HepG2 (cell line): ENCODE measurements around the gene IRF7. TPM values are rescaled to one million over a fixed set of nuclear protein-coding genes. Genes with fewer than 3 reads are reported as not detected.

Experiments used
- ATAC-seq: fragments of 200-7000 bp; cut with Tn5 transposase; 3 replicates; pipeline ENCODE4 v1.9.1; 2020; ENCODE audit warnings: mild to moderate bottlenecking, moderate library complexity
- BruUV-seq: library from RNA; stranded (reverse); fragments of 400-500 nt; replicated peaks from 2 replicates; lab custom pipeline; 2021; lab: Mats Ljungman, UMichigan
- CTCF ChIA-PET: fragments of 300-600 bp; formaldehyde crosslinking; extraction: SDS; loops from one replicate; lab custom pipeline; 2021; ENCODE audit warnings: low total read pairs, inconsistent platforms, low intra/inter-chr PET ratio; lab: Yijun Ruan, JAX
- POLR2A ChIA-PET: fragments of 350-600 bp; sonication (Branson Sonifier 250); formaldehyde crosslinking; loops from one replicate; lab custom pipeline; 2020; ENCODE audit warnings: antibody characterized with exemption, inconsistent platforms; lab: Yijun Ruan, JAX
- DNase-seq: peaks from one replicate; pipeline ENCODE4 v3.0.0-alpha.2; 2015; ENCODE audit warnings: low spot score
- FAIRE-seq: peaks from 3 replicates; lab custom pipeline; 2011; peaks lifted over from hg19 to GRCh38; lab: Jason Lieb, UNC
- H2AFZ ChIP-seq: one replicate; pipeline ENCODE4 v1.6.1; 2011; ENCODE audit warnings: low read length, inconsistent platforms
- H3K27ac ChIP-seq: fragments of 300-600 bp; 3 replicates; pipeline ENCODE4 v1.8.0; 2011; ENCODE audit warnings: mixed run types, mild to moderate bottlenecking, mixed read lengths, low read length, inconsistent platforms; ENCODE audit not compliant: insufficient read depth; ENCODE audit errors: extremely low read length
- H3K27me3 ChIP-seq, 2 experiments: fragments of 200-600 bp in 1 of 2; 2 replicates in 1 of 2; 3 replicates in 1 of 2; pipeline versions ENCODE4 v1.6.0 to v1.8.0; 2011; ENCODE audit warnings: low read length in 2 of 2, mild to moderate bottlenecking in 2 of 2, moderate library complexity in 2 of 2, inconsistent platforms in 1 of 2; ENCODE audit not compliant: insufficient read depth in 2 of 2, control insufficient read depth in 1 of 2
- H3K36me3 ChIP-seq, 2 experiments: fragments of 200-600 bp in 1 of 2; replicated peaks in 1 of 2; 2 replicates in 1 of 2; 3 replicates in 1 of 2; pipeline versions ENCODE4 v1.5.1 to v1.8.0; 2011; ENCODE audit warnings: low read length in 2 of 2, inconsistent platforms in 1 of 2; ENCODE audit not compliant: insufficient read depth in 2 of 2, control insufficient read depth in 1 of 2
- H3K4me1 ChIP-seq: 2 replicates; pipeline ENCODE4 v1.5.1; 2012; ENCODE audit warnings: low read length, inconsistent platforms; ENCODE audit not compliant: insufficient read depth
- H3K4me2 ChIP-seq: 2 replicates; pipeline ENCODE4 v1.6.0; 2011; ENCODE audit warnings: low read depth, low read length, inconsistent platforms
- H3K4me3 ChIP-seq, 3 experiments: fragments of 200-600 bp in 1 of 3; sonication (generic), shearing (Covaris generic) in 1 of 3; replicated peaks in 1 of 3; 2 replicates each; pipeline ENCODE4 v1.5.1; 2011 to 2016; ENCODE audit warnings: low read length in 3 of 3, inconsistent platforms in 2 of 3, low read depth in 2 of 3, mild to moderate bottlenecking in 2 of 3, control low read depth in 1 of 3, mixed read lengths in 1 of 3; ENCODE audit not compliant: insufficient read depth in 1 of 3
- H3K79me2 ChIP-seq: one replicate; pipeline ENCODE4 v1.6.1; 2011; ENCODE audit warnings: low read length, inconsistent platforms; ENCODE audit not compliant: insufficient read depth
- H3K9ac ChIP-seq: 2 replicates; pipeline ENCODE4 v1.6.0; 2011; ENCODE audit warnings: mild to moderate bottlenecking, low read depth, low read length, inconsistent platforms; ENCODE audit not compliant: insufficient read depth
- H3K9me3 ChIP-seq: 2 replicates; pipeline ENCODE4 v1.5.1; 2012; ENCODE audit warnings: mild to moderate bottlenecking, low read length
- H4K20me1 ChIP-seq: 2 replicates; pipeline ENCODE4 v1.6.0; 2011; ENCODE audit warnings: inconsistent platforms, mild to moderate bottlenecking, low read length, moderate library complexity; ENCODE audit not compliant: insufficient read depth
- ATRX ChIP-seq: sonication (generic); formaldehyde crosslinking; IDR thresholded peaks from 2 replicates; pipeline ENCODE4 v1.4.0; 2020; ENCODE audit warnings: missing genetic modification reagents, borderline replicate concordance
- CENPBD1 ChIP-seq: sonication (generic); formaldehyde crosslinking; IDR thresholded peaks from 2 replicates; pipeline ENCODE4 v1.8.0; 2022; ENCODE audit warnings: missing genetic modification reagents, low read depth, mild to moderate bottlenecking, borderline replicate concordance
- E2F2 ChIP-seq: sonication (generic); formaldehyde crosslinking; IDR thresholded peaks from 2 replicates; pipeline ENCODE4 v1.4.0; 2020; ENCODE audit warnings: missing genetic modification reagents, borderline replicate concordance
- GPN1 ChIP-seq: sonication (generic); formaldehyde crosslinking; IDR thresholded peaks from 2 replicates; pipeline ENCODE4 v1.5.1; 2020; ENCODE audit warnings: missing genetic modification reagents, borderline replicate concordance
- HIC2 ChIP-seq: sonication (generic); formaldehyde crosslinking; IDR thresholded peaks from 2 replicates; pipeline ENCODE4 v1.9.0; 2022; ENCODE audit warnings: low read depth, missing genetic modification reagents
- HNRNPH1 ChIP-seq: fragments of 200-400 bp; formaldehyde crosslinking; optimal IDR thresholded peaks from 2 replicates; pipeline ENCODE3; 2017; ENCODE audit warnings: mild to moderate bottlenecking, low read depth, low read length
- KDM4B ChIP-seq: sonication (generic); formaldehyde crosslinking; IDR thresholded peaks from 2 replicates; pipeline ENCODE4 v1.4.0; 2020; ENCODE audit warnings: missing genetic modification reagents
- PAWR ChIP-seq: sonication (generic); formaldehyde crosslinking; IDR thresholded peaks from 2 replicates; pipeline ENCODE4 v1.4.0; 2020; ENCODE audit warnings: missing genetic modification reagents, mild to moderate bottlenecking, borderline replicate concordance
- RFX3 ChIP-seq: IDR thresholded peaks from 2 replicates; pipeline ENCODE4 v1.6.1; 2016; ENCODE audit warnings: missing biosample characterization, missing genetic modification reagents
- RORA ChIP-seq: sonication (generic); formaldehyde crosslinking; IDR thresholded peaks from 2 replicates; pipeline ENCODE4 v1.5.0; 2020; ENCODE audit warnings: mild to moderate bottlenecking, missing genetic modification reagents, moderate library complexity
- SALL2 ChIP-seq: sonication (generic); formaldehyde crosslinking; IDR thresholded peaks from 2 replicates; pipeline ENCODE4 v1.8.1; 2023; ENCODE audit warnings: mild to moderate bottlenecking, missing genetic modification reagents, inconsistent platforms
- SPEN ChIP-seq: sonication (generic); formaldehyde crosslinking; IDR thresholded peaks from 2 replicates; pipeline ENCODE4 v1.5.1; 2020; ENCODE audit warnings: low read depth, mild to moderate bottlenecking, missing genetic modification reagents
- ZBTB14 ChIP-seq: sonication (generic); formaldehyde crosslinking; IDR thresholded peaks from 2 replicates; pipeline ENCODE4 v1.4.0; 2020; ENCODE audit warnings: missing genetic modification reagents
- ZFP36L2 ChIP-seq: sonication (generic); formaldehyde crosslinking; IDR thresholded peaks from 2 replicates; pipeline ENCODE4 v1.4.0; 2020; ENCODE audit warnings: missing genetic modification reagents
- ZNF235 ChIP-seq: sonication (generic); formaldehyde crosslinking; IDR thresholded peaks from 2 replicates; pipeline ENCODE4 v1.8.1; 2023; ENCODE audit warnings: mild to moderate bottlenecking, missing genetic modification reagents, borderline replicate concordance
- ZNF24 ChIP-seq: fragments of 450-650 bp; IDR thresholded peaks from 2 replicates; pipeline ENCODE4 v1.6.1; 2017; ENCODE audit warnings: antibody characterized with exemption, mild to moderate bottlenecking
- ZNF674 ChIP-seq: sonication (generic); formaldehyde crosslinking; IDR thresholded peaks from 2 replicates; pipeline ENCODE4 v1.5.0; 2020; ENCODE audit warnings: low read depth, mild to moderate bottlenecking, missing genetic modification reagents
- ZSCAN9 ChIP-seq: IDR thresholded peaks from 2 replicates; pipeline ENCODE4 v1.6.1; 2016; ENCODE audit warnings: borderline replicate concordance
- WGBS: methylation state at CpG from one replicate; pipeline ENCODE4 v1.1.6; 2017; ENCODE audit warnings: low lambda C conversion rate; 5-methylcytosine and 5-hydroxymethylcytosine counted together
- in situ Hi-C: cut with HindIII; loops from 2 replicates; pipeline ENCODE4 v1.10.0; 2017; ENCODE audit warnings: low pct_unique_long_range_greater_than_20kb; ENCODE audit not compliant: extremely low pct_ligation_motif_present
- intact Hi-C: fragments of 100-400 bp; cut with micrococcal nuclease; formaldehyde crosslinking; loops from one replicate; pipeline ENCODE4 v1.10.0; 2022; ENCODE audit not compliant: unreplicated experiment
- polyA plus RNA-seq, 8 experiments: library from polyadenylated mRNA; depleted of rRNA in 3 of 8; stranded (reverse) in 7 of 8; unstranded in 1 of 8; fragments of >200 nt; fragmentation: Illumina TruSeq in 4 of 8; extraction: Trizol in 4 of 8; gene quantifications; 2 replicates each; pipeline versions ENCODE4 v1.2.1 to v1.2.3, GENCODE V29; 2011 to 2016; ENCODE audit warnings: low read depth in 4 of 8, missing spikeins in 1 of 8, mixed read lengths in 1 of 8; ENCODE audit not compliant: insufficient read depth in 1 of 8
- total RNA-seq, 5 experiments: library from RNA; depleted of rRNA; stranded (reverse); fragments of >200 nt; fragmentation: Illumina TruSeq; extraction: Trizol; gene quantifications; 2 replicates each; pipeline ENCODE4 v1.2.3, GENCODE V29; 2016; ENCODE audit warnings: low read depth in 1 of 5

Gene IRF7
- total and polyA plus RNA-seq, 2 of the 13 experiments (the other 11 are each of a cell fraction or from before 2014, with no cell fraction given) = not detected

GRCh38 chr11:637333-637592 is 21.5 kb upstream of the IRF7 start:
- FAIRE-seq (no peak), ATAC-seq (no peak), DNase-seq (no peak)
- H3K9ac ChIP-seq = no peak overlapping the region
- ChIA-PET CTCF (no interaction called here), POLR2A (no interaction called here)
- no peaks in the 10 kb centered on the region for H3K27me3 ChIP-seq
- no peak overlapping the region for H3K27ac ChIP-seq
- no peak overlapping the region for H3K4me2 ChIP-seq
- H3K79me2 ChIP-seq = no peaks in the 10 kb centered on the region
- H2AFZ ChIP-seq = no peak overlapping the region
- 0 out of 2 replicates have a peak, but pooled peaks cover 3% of the 10 kb centered on the region for H4K20me1 ChIP-seq
- no peaks in the 10 kb centered on the region for H3K9me3 ChIP-seq
- peaks cover 1 to 9% of the 10 kb centered on the region in 2 experiments; a peak in 2 of 5 replicates for H3K36me3 ChIP-seq
- H3K4me1 ChIP-seq = no peaks in the 10 kb centered on the region
- BruUV-seq = no TSS peak
- in situ Hi-C loops = no loop called here
- TF ChIP-seq SALL2 (CRISPR knock-in tag) (no peak), SPEN (CRISPR knock-in tag) (no peak), RORA (CRISPR knock-in tag) (no peak), GPN1 (no peak), HIC2 (CRISPR knock-in tag) (no peak), ZBTB14 (no peak), ZNF24 (no peak), RFX3 (no peak), PAWR (no peak), CENPBD1 (CRISPR knock-in tag) (no peak), ZFP36L2 (CRISPR knock-in tag) (no peak), ATRX (no peak), KDM4B (CRISPR knock-in tag) (no peak), ZNF235 (CRISPR knock-in tag) (no peak), E2F2 (CRISPR knock-in tag) (no peak), ZNF674 (CRISPR knock-in tag) (no peak), ZSCAN9 (CRISPR knock-in tag) (no peak), HNRNPH1 (no peak)
- intact Hi-C loops = no loop called here
- H3K4me3 ChIP-seq = no peak overlapping the region
- 98% methylated on average over 27 of the region's 34 CpGs for WGBS
